ENCODE measurements around the gene ADSS1.
A peak's percentile ranks its signal among the peaks of the same experiment; 100 is the strongest.

ADSS1 gene

GRCh38 chr14:104770072-104770579 is 46.1 kb downstream of the ADSS1 start:
- H3K4me3 ChIP-seq (ENCODE audit: low read depth, low read length): no peak overlapping the region
- no peak for TF ChIP-seq CTCF (conservative IDR thresholded peaks at IDR 0.05; ENCODE audit: low read depth, low read length)
- DNase-seq (ENCODE audit: low read depth): no peak

DNA sequence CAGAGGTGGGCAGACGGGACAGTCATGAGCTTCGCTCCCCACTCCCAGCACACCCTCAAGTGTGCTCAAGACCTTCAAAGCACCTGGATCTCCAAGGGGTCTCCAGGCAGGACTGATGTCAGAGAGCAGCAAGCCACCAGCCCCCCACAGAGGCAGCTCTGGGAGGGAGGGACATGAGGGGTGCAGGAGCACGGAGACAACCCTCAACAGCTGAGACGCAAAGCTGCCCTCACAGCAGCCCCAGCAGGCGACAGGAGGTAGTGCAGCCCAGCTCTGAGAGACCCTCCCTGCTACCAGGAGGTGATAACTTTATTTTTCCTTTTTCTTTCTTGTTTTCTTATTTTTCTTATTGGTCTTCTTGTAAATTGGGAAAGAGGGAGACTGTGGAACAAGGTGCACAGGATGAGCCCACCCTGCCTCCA is 46.8 kb downstream of the ADSS1 start:
- peak; percentile 64 for TF ChIP-seq CTCF (conservative IDR thresholded peaks at IDR 0.05; ENCODE audit: low read depth, low read length)
- DNase-seq (ENCODE audit: low read depth): peak; percentile 30
- H3K4me3 ChIP-seq (ENCODE audit: low read depth, low read length): no peak overlapping the region

GRCh38 chr14:104771374-104771773 is 47.3 kb downstream of the ADSS1 start:
- DNase-seq (ENCODE audit: low read depth): no peak
- TF ChIP-seq CTCF (conservative IDR thresholded peaks at IDR 0.05; ENCODE audit: low read depth, low read length): no peak

GRCh38 chr14:104771918-104772706 is 48.1 kb downstream of the ADSS1 start:
- no peak overlapping the region for H3K4me3 ChIP-seq (ENCODE audit: low read depth, low read length)
- TF ChIP-seq CTCF (conservative IDR thresholded peaks at IDR 0.05; ENCODE audit: low read depth, low read length): no peak
- no peak for DNase-seq (ENCODE audit: low read depth)

More at GRCh38 chr14:104771374-104771773, 47.3 kb downstream of the ADSS1 start:
- no peak overlapping the region for H3K4me3 ChIP-seq (ENCODE audit: low read depth, low read length)

- no peak for DNase-seq (ENCODE audit: low read depth)
- TF ChIP-seq CTCF (conservative IDR thresholded peaks at IDR 0.05; ENCODE audit: low read depth, low read length): no peak
- H3K4me3 ChIP-seq (ENCODE audit: low read depth, low read length): no peak overlapping the region
Measured at GRCh38 chr14:104772707-104773504, 48.9 kb downstream of the ADSS1 start.

DNA sequence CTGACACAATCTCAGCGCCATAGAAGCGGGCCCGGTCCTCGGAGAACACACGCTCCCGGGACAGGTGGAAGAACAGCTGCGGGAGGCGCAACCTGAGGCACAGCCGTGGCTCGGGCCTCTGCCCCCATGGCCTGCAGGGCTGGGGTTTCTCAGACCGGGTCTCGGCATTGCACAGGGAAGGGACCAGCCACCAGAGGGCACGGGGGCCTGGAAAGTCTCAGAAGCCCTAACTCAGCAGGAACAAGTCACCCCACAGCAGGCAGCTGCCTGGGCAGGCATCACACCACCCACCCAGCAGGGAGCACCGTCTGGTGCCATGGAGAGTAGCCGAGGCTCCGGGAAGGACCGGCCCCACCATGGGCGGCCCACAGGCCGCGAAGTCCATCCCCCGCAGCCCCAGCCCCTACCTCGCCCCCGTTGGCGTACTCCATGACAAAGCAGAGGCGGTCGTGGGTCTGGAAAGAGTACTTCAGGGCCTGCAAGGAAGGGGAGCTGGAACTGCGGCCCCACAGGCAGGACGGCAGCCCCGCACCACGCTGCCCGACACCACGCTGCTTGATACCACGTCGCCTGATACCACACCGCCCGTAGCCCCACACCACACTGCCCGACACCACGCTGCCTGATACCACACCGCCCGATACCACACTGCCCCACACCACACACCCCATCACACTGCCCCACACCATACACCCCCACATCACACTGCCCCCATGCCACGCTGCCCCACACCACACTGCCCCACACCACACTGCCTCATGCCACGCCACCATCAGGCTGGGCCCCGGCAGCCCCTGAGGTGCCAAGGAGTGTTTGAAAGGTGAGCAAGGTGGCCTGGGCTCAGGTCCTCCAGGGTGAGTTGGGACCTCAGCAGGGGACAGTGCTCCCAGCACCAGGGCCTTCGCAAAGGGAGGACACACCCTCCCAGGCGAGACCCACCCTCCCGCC is 49.8 kb downstream of the ADSS1 start:
- no peak overlapping the region for H3K4me3 ChIP-seq (ENCODE audit: low read depth, low read length)
- no peak for DNase-seq (ENCODE audit: low read depth)
- TF ChIP-seq CTCF (conservative IDR thresholded peaks at IDR 0.05; ENCODE audit: low read depth, low read length): peak; percentile 1
